Brain microvascular endothelial cell (primary cell): ENCODE measurements around the gene SPACA5.
"Not testable (repeated sequence)": the region's sequence is repeated elsewhere in the genome, so short reads cannot be mapped to it uniquely, and the experiment has no call there.

Experiments used
- DNase-seq: peaks from one replicate; pipeline ENCODE4 v3.0.0-alpha.2; 2020
- H3K27ac ChIP-seq: fragments of 250-450 bp; sonication (Bioruptor Pico); 2 replicates; pipeline ENCODE4 v1.5.1; 2020; ENCODE audit warnings: mild to moderate bottlenecking, moderate library complexity
- H3K27me3 ChIP-seq: fragments of 250-450 bp; sonication (Bioruptor Pico); replicated peaks from 2 replicates; pipeline ENCODE4 v1.5.1; 2020; ENCODE audit warnings: mild to moderate bottlenecking
- H3K36me3 ChIP-seq: fragments of 250-450 bp; sonication (Bioruptor Pico); replicated peaks from 2 replicates; pipeline ENCODE4 v1.5.1; 2020; ENCODE audit warnings: mild to moderate bottlenecking
- H3K4me3 ChIP-seq: 2 replicates; pipeline ENCODE4 v1.5.1; 2011; ENCODE audit warnings: low read depth, mild to moderate bottlenecking, control low read depth, low read length, moderate library complexity
- in situ Hi-C: cut with HindIII; loops from 2 replicates; pipeline ENCODE4 v1.10.0; 2017; ENCODE audit warnings: low sequenced_read_pairs, low pct_ligation_motif_present
- TF ChIP-seq, protein P1 (sequence below): IDR thresholded peaks from 2 replicates; pipeline ENCODE4 v1.5.1; 2011; ENCODE audit warnings: low read depth, mild to moderate bottlenecking, moderate library complexity, low read length, control low read depth, inconsistent platforms; ENCODE audit errors: missing control alignments

SPACA5 gene

DNA sequence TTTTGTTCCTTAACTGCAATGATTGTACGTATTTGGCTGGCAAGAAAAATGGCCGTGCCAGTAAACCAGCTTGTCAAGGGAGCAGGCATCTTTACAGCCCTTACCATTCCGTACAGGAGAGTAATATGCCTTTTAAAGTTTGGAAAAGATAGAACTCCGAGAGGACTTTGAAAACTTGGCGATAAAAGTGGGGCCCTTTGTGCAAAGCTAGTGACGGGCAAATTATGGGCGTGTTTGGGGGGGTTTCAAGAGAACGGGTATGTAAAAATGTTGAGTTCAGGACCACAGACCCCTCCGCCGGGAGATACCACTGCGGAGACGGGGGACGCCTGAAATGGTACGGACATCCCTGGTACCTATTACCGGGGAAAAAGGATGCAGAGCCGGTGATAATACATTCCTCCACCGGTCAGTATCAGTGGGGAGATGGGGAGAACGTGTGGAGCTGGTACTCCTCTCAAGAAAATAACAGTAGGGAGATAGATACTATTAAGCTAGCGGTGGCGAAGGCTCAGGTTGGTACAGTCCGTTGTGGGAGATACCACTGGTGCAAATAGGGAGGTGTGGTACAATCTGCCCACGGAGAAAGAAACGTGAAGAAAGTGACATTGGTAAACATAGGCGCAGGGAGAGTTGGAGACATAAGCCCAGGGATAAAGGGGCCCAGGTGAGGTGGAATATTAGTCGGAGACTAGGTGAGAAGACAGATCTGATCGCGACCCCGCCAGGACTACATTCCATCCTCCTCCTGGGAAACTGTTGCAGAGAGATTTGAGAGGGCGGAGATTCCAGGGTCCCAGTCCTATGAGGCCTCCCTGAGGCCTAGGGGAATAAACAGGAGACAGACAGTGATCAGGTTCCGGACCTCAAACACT is 14.5 kb downstream of the SPACA5 start:
- no peaks in the 10 kb centered on the region for H3K36me3 ChIP-seq
- H3K27ac ChIP-seq = peak overlapping the region; percentile 99
- TF ChIP-seq, protein P1, sequence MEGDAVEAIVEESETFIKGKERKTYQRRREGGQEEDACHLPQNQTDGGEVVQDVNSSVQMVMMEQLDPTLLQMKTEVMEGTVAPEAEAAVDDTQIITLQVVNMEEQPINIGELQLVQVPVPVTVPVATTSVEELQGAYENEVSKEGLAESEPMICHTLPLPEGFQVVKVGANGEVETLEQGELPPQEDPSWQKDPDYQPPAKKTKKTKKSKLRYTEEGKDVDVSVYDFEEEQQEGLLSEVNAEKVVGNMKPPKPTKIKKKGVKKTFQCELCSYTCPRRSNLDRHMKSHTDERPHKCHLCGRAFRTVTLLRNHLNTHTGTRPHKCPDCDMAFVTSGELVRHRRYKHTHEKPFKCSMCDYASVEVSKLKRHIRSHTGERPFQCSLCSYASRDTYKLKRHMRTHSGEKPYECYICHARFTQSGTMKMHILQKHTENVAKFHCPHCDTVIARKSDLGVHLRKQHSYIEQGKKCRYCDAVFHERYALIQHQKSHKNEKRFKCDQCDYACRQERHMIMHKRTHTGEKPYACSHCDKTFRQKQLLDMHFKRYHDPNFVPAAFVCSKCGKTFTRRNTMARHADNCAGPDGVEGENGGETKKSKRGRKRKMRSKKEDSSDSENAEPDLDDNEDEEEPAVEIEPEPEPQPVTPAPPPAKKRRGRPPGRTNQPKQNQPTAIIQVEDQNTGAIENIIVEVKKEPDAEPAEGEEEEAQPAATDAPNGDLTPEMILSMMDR = no peak
- H3K4me3 ChIP-seq = peak overlapping the region; percentile 69
- in situ Hi-C loops = no loop called here
- no peaks in the 10 kb centered on the region for H3K27me3 ChIP-seq
- peak; percentile 73 for DNase-seq

DNA sequence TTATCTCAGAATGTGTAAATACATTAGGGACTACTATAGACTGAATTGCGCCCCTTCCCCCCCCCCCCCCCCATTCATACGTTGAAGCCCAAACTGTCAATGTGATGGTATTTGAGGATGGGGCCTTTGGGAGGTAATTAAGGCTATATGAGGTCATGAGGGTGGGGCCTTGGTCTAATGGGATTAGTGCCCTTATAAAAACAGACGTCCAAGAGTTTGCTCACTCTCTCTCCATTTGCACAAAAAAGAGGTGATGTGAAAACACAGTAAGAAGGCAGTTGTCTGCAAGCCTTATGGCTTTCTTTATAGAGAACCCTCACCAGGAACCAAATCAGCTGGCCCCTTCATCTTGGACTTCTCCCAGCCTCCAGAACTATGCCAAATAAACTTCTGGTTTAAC is 15.3 kb downstream of the SPACA5 start:
- Histone ChIP-seq H3K27ac (no peak overlapping the region), H3K4me3 (no peak overlapping the region), H3K27me3 (no peaks in the 10 kb centered on the region), H3K36me3 (no peaks in the 10 kb centered on the region)
- in situ Hi-C loops = no loop called here
- TF ChIP-seq, protein P1 = no peak
- no peak for DNase-seq

DNA sequence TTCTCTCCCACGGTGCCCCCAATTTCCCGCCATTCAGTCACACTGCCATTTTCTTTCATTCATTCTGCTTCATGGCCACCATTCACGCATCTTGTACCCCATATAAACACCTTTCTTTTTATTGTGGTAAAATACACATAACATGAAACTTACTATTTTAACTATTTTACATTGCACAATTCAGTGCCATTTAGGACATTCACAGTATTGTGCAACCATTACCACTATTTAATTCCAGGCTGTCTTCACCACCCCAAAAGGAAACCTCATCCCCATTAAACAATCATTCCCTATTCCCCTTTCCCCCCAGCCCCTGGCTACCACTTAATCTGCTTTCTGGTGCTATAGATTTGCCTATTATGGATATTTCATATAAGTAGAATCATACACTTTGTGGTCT is 15.9 kb downstream of the SPACA5 start:
- no peak for DNase-seq
- no peaks in the 10 kb centered on the region for H3K36me3 ChIP-seq
- in situ Hi-C loops = no loop called here
- no peak overlapping the region for H3K27ac ChIP-seq
- TF ChIP-seq, protein P1 = no peak
- H3K4me3 ChIP-seq = no peak overlapping the region
- no peaks in the 10 kb centered on the region for H3K27me3 ChIP-seq

DNA sequence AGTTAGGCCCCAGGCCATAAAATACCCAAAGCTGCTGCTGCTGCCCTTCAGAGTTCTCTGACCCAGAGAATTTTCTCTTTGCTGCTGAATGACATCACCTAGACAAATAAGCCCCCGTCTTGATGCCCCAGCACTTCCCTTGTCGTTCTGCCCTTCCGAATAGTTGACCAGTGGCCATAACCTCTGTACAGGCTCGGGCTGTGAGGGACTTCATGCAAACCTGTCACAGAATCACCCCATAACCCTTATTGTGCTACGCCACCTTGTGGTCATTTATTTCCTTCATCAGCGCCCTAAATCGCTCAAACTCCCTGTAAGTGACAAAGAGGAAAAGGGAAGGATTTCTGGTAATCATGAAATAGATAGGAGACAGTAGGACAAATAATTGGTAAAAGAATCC is 18.8 kb downstream of the SPACA5 start:
- in situ Hi-C loops = no loop called here
- Histone ChIP-seq H3K27me3 (no peaks in the 10 kb centered on the region), H3K27ac (no peak overlapping the region), H3K36me3 (no peaks in the 10 kb centered on the region), H3K4me3 (no peak overlapping the region)
- TF ChIP-seq, protein P1 = peak; percentile 59
- peak; percentile 54 for DNase-seq

DNA sequence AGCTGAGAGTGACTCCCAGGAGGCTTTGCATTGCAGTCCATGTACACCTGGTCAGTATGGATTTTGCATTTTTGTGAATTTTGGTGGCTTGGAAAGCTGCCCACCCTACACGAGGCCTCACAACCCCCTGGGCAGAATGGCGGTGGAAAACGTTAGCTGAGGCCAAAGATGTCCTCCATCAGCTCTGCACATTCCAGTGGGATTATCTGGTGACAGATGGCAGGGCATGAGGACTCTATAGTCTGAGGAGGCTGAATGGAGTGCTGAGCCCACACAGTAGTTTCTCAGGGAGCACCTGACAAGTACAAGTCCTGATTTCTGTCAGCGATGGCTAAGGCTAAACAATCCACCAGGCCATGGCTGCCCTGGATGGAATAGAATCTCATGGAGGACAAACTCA is 20.8 kb downstream of the SPACA5 start:
- DNase-seq, H3K27ac ChIP-seq, in situ Hi-C loops, H3K36me3 ChIP-seq, H3K4me3 ChIP-seq, H3K27me3 ChIP-seq: not testable (repeated sequence)

DNA sequence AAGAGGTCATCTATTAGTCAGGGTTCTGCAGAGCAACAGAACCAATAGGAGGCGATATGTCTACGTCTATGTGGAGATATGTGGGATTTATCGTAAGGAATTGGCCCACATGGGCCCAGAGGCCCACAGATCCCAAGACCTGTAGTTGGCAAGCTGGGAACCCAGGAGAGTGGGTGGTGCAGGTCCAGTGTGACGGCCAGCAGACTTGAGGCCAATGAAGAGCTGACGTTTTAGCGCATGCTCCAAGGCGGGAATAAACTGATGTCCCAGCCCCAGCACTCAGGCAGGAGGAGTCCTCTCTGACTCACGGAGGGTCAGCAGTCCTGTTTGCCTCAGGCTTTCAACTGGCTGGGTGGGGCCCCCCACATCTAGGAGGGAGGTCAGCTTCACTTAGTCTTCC is 21.3 kb downstream of the SPACA5 start:
- TF ChIP-seq, protein P1 = no peak
- Histone ChIP-seq H3K27ac (no peak overlapping the region), H3K36me3 (no peaks in the 10 kb centered on the region), H3K27me3 (no peaks in the 10 kb centered on the region), H3K4me3 (no peak overlapping the region)
- no peak for DNase-seq
- in situ Hi-C loops = no loop called here
